GM10266 (cell line): ENCODE measurements around the gene TPM2.

Experiments
- DNase-seq: peaks from one replicate; pipeline ENCODE4 v3.0.0; 2012; ENCODE audit errors: extremely low spot score
- CTCF ChIP-seq: IDR thresholded peaks from 2 replicates; pipeline ENCODE4 v1.5.1; 2012; ENCODE audit warnings: mild to moderate bottlenecking, low read depth; ENCODE audit not compliant: control insufficient read depth, insufficient read depth; ENCODE audit errors: missing control alignments

TPM2 gene

GRCh38 chr9:35711501-35712428, 22.0 kb upstream of the TPM2 start:
- no peak for TF ChIP-seq CTCF
- DNase-seq = peak; percentile 59

GRCh38 chr9:35710818-35711500, 21.2 kb upstream of the TPM2 start:
- no peak for TF ChIP-seq CTCF
- DNase-seq = no peak

GRCh38 chr9:35708146-35708545, 18.4 kb upstream of the TPM2 start:
- no peak for DNase-seq
- no peak for TF ChIP-seq CTCF

- DNase-seq = no peak
- no peak for TF ChIP-seq CTCF
Measured at GRCh38 chr9:35706951-35707350, 17.2 kb upstream of the TPM2 start.

GRCh38 chr9:35705836-35706430, 16.2 kb upstream of the TPM2 start:
- no peak for DNase-seq
- no peak for TF ChIP-seq CTCF

GRCh38 chr9:35705372-35705771, 15.6 kb upstream of the TPM2 start:
- no peak for DNase-seq
- TF ChIP-seq CTCF = no peak
